GM18867 (cell line): ENCODE data around the gene MXD1.
A peak's percentile ranks its signal among the peaks of the same experiment; 100 is the strongest.

Source experiments
- ATAC-seq: cut with Tn5 transposase; IDR thresholded peaks from one replicate; pipeline ENCODE4 v1.9.1; 2021; ENCODE audit warnings: mild to moderate bottlenecking, moderate library complexity; ENCODE audit not compliant: unreplicated experiment

The MXD1 gene

DNA sequence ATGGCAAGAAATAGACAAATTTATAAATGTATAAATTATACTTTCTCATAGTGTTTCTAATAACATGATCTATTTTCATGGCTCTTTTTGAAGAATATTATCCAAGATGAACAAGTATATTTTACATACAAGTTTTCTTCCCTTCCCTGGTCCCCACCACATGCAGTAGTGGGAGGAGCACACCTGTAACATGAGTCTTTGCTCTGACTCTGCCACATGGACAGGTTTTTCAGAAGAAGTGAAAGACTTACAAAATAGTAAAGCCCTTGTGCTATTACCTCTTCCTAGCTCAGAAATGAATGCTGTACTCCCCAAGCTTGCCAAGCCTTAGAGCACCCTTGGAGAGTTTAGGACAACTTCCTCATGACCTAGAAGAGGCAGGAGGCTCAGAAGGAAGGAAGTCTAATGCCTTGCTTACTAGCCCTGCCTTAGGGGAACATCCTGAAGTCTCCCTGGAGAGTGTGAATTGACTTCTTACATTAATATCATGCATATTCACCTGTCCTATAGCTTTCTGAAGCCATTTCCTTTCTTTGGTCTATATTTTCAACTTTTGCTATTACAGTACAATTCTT is 18.4 kb downstream of the MXD1 start:
- no peak for ATAC-seq

- ATAC-seq: no peak
These were observed 19.1 kb downstream of the MXD1 start for GRCh38 chr2:69933839-69934613.

DNA sequence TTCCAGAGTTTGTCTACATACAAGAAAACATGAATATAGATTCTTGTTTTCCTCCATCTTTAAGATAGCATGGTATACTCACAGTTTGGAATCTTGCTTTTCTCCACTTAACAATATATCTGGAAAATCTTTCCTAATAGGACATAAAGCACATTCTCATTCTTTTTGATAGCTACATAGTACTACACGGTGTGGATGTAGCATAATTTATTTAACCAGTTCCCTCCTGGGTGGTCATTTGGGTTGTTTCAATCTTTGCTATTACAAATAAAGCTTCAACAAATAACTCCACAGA is 19.7 kb downstream of the MXD1 start:
- no peak for ATAC-seq

GRCh38 chr2:69935011-69935410 is 20.1 kb downstream of the MXD1 start:
- ATAC-seq: no peak

- no peak for ATAC-seq
These were observed 22.0 kb downstream of the MXD1 start for GRCh38 chr2:69936906-69937305.

DNA sequence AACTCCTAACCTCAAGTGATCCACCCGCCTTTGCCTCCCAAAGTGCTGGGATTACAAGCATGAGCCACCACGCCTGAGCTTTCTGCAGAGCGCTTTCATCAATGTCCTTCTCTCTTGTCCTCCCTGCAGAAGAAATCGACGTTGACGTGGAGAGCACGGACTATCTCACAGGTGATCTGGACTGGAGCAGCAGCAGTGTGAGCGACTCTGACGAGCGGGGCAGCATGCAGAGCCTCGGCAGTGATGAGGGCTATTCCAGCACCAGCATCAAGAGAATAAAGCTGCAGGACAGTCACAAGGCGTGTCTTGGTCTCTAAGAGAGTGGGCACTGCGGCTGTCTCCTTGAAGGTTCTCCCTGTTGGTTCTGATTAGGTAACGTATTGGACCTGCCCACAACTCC is 23.1 kb downstream of the MXD1 start:
- ATAC-seq: no peak

GRCh38 chr2:69939722-69940121 is 24.8 kb downstream of the MXD1 start:
- ATAC-seq: no peak

- no peak for ATAC-seq
These were observed 25.8 kb downstream of the MXD1 start for GRCh38 chr2:69940691-69941090.

DNA sequence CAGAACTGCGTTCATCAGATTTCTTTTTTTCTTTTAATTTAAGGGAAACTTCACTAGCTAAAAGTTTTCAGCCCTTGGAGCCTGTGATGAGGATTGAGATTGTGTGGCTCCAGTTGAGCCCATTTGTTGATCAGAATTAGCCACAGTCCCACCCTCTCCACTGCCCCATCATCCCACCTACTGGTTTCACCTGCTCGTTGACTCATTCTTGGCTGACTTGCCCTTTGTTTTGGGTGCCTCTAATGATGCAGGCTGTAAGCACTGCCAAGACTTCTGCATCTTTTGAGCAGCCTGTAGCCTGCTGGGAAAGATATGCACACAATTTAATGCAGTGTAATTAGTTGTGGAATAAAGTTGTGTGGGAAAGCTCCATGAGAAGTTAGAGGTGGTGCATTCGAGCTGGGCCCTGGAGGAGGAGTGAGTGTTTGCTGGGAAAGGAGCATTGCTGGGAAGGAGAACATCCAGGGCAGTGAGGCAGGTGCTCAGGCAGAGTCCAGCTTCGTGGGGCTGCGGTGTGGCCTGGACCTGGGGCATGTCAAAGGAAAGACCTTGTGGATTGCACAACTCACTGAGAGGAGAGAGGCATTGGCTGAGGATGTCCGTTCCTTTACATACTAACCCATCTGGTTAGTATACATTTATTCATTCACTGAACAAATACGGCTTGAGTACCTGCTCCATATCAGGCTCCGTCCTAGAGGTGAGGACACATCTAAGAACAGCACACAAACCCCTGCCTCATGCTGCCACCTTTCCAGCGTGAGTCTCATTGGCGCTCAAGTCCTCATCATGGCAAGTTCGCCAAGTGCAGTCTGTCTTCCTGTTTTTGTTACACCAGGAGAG is 28.3 kb downstream of the MXD1 start:
- ATAC-seq: no peak

DNA sequence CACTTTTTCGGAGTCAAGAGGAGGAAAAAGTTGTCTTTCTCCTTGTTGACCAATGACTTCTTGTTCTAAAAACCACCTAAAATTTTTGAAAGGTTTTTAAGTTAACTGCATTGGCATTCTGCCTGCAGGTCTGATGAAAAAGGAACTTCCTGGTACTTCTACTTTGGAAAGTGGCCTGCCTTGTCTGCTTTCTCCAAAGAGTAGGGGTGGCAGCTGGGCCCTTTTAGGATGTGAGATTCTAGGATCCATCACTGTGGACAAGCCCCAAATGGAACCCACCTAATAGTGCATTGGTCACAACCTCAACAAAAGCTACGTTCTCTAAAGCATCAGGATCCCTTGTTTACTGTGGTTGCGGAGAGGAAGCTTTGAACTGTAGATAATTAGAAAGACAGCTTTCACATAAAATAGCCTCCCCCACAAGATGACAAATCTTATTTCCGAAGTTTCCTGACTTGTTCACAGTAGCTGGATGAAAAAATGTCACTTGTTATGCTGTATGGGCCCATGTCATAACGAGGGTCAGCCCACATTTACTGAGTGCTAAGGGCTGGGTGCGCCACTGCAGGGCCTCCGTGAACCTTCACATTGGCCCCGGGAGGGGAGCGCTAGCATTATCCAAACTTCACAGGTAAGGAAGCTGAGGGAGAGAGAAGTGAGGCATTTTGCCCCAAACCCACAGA is 29.1 kb downstream of the MXD1 start:
- ATAC-seq: no peak

DNA sequence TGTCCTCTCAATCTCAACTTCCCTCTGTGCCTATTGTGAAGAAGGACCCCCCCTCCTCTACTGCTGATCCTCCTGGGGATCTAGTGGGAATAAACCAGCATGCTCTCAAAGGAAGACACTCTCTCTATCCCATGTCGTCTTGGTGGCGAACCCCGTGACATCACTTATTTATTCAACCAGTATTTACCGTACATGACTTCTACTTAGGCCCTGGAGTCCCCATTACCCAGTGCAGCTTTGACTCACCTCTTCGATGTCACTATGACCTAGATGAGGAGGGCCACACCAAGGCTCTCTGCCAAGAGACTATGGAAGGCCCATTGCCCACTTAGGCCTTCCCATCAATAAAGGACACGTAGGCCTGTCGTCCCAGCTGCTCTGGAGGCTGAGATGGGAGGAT is 29.8 kb downstream of the MXD1 start:
- no peak for ATAC-seq

GRCh38 chr2:69945441-69945840 is 30.5 kb downstream of the MXD1 start:
- no peak for ATAC-seq

DNA sequence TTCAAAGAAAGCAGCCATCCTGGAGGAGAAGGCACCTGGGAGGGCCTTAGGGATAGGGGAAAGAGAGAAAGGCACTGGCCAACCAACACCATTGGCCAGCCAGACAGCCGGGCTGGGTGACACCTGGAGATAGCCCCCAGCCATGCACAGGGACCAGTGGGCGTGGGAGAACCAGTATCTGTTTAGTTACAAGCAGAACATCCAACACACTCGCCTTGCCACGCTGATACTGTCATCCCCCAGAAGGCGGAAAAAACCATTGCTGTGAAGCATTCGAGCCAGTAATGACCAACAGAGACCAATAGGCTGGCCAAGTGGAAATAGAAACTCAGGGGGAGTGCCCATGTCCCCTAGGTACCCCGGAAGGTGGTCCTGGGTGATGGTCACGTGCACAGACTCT is 31.0 kb downstream of the MXD1 start:
- ATAC-seq: no peak

DNA sequence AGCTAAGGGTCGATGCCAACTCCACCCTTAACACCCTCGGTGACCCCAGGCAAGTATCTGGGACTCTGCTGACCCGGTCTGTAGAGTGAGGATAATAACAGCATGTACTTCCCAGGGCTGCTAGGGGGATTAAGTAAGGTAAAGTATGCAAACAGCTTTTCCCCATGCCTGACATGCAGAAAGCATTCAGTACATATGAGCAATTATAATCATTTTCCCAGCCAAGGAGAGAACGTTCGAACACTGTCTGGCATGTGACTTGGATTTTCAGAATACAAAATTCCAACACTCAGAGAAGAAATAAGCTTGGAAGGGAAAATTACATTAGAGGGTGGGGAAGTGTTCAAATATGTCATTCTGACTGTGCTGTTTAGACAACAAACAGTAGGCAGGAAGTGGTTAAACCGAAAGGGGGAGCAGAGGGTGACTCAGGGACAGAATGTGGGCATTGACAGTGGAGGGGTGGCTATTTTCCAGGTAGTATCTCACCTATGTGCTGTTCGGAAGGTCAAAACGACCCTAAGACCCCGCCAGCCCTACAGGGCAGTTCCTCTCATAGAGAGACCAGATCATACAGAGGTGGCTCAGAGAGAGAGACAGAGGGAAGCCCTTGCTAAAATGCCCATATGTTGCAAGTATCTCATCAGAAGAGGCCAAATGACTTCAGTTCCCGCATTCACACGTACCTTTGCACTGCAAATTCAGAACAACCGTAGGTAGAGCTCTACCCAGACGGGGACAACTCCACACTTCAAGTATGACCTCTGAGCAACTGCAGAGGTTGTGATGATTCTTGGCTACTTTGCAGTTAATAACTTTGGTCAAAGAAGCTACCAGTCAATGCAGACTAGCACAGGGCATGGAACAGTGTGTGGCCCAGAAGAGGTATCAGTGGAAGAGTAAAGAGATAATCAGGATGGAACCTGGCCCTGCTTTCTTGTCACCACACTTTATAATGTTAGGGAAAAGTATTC is 31.7 kb downstream of the MXD1 start:
- peak; percentile 77 for ATAC-seq

- no peak for ATAC-seq
These were observed 32.5 kb downstream of the MXD1 start for GRCh38 chr2:69947325-69947931.

- ATAC-seq: no peak
These were observed 33.4 kb downstream of the MXD1 start for GRCh38 chr2:69948032-69948962.

- ATAC-seq: no peak
These were observed 34.2 kb downstream of the MXD1 start for GRCh38 chr2:69948963-69949645.

DNA sequence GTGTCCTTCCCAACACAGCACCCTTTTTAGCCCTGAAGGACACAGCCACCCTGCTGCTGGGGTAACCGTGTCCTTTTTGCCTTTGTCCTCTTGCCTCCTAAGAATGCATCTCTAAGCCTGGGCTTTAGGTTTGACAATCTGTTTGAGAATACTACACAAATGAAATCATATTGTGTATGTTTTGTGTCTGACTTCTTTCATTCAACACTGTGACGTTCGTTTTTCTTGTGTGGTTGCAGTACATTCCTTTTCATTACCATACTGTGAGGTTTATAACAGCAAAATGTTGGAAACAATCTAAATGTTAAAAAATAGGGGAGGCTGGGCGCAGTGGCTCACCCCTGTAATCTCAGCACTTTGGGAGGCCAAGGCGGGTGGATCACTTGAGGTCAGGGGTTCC is 35.3 kb downstream of the MXD1 start:
- ATAC-seq: no peak
